ENCODE measurements around the gene GSTT4. TPM values are rescaled to one million over a fixed set of nuclear protein-coding genes. Genes with fewer than 3 reads are reported as not detected.
"Not testable (repeated sequence)": the region's sequence is repeated elsewhere in the genome, so short reads cannot be mapped to it uniquely, and the experiment has no call there.

The GSTT4 gene
- total RNA-seq, 6 experiments from 2014 or later: not detected

- Histone ChIP-seq H3K27ac (no peak overlapping the region), H3K4me3 (no peak overlapping the region), H3K27me3 (no peaks in the 10 kb centered on the region), H3K4me1 (no peaks in the 10 kb centered on the region), H3K36me3 (no peaks in the 10 kb centered on the region), H3K9me3 (no peaks in the 10 kb centered on the region)
- DNase-seq: no peak
- intact Hi-C loops (cut with DNase I): no loop called here
- ATAC-seq: no peak
- WGBS (ENCODE audit: insufficient coverage, low coverage, low lambda C conversion rate, missing lambda C conversion rate): 77% methylated on average over 6 of the region's 9 CpGs
- TF ChIP-seq CTCF (IDR thresholded peaks at IDR 0.05) (no peak), POLR2A (IDR thresholded peaks at IDR 0.05) (no peak)
These were observed 3.9 kb downstream of the GSTT4 start for GRCh38 chr22:24001314-24001713.

DNA sequence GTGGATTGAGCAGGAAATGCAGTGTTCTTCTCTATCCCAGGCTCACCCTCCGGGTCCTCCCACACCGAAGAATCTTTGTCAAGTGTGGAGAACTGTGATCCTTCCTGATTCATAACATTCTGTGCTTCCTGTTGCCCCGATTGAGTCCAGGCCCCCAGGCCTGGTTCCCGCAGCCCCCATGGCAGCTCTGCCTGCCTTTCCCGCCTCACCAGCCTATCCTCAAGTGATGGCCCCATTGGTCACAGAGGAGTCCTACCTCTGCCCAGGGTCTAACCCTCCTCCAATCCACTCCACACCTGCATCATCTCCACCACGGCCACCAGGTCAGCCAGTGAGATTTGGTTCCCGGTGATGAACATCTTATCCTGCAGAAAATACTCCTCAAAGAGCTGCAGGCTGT lies 5.5 kb downstream of the GSTT4 start:
- H3K4me1 ChIP-seq; H3K27me3 ChIP-seq; H3K4me3 ChIP-seq; DNase-seq; H3K27ac ChIP-seq; intact Hi-C loops (cut with DNase I); H3K9me3 ChIP-seq; H3K36me3 ChIP-seq: not testable (repeated sequence)
- peak in 1 of 4 donors; percentile 26 for ATAC-seq
- 82% methylated on average over 5 of the region's 7 CpGs for WGBS (ENCODE audit: insufficient coverage, low coverage, low lambda C conversion rate, missing lambda C conversion rate)

DNA sequence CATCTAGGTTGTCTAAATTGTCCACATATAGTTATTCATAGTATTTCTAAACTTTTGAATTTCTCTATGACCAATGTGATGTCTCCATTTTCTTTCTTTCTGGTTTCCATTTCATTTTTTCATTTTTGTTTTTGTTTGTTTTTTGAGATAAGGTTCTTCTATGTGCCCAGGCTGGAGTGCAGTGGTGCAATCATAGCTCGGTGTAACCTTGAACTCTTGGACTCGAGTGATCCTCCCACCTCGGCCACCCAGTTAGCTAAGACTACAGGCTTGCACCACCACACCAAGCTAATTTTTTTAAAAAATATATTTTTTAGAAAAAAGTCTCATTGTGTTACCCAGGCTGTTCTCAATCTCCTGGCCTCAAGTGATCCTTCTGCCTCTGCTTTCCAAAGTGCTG lies 8.2 kb downstream of the GSTT4 start:
- no peaks in the 10 kb centered on the region for H3K4me1 ChIP-seq
- intact Hi-C loops (cut with DNase I): no loop called here
- 52% methylated on average over 3 of the region's 3 CpGs for WGBS (ENCODE audit: insufficient coverage, low coverage, low lambda C conversion rate, missing lambda C conversion rate)
- no peaks in the 10 kb centered on the region for H3K36me3 ChIP-seq
- no peak overlapping the region for H3K27ac ChIP-seq
- ATAC-seq (peak in 3 of 4 donors; percentile 42 to 94 (median 59)), DNase-seq (no peak)
- H3K9me3 ChIP-seq: no peaks in the 10 kb centered on the region
- no peak for TF ChIP-seq POLR2A (IDR thresholded peaks at IDR 0.05)
- no peak for TF ChIP-seq CTCF (IDR thresholded peaks at IDR 0.05)
- no peaks in the 10 kb centered on the region for H3K27me3 ChIP-seq
- no peak overlapping the region for H3K4me3 ChIP-seq

DNA sequence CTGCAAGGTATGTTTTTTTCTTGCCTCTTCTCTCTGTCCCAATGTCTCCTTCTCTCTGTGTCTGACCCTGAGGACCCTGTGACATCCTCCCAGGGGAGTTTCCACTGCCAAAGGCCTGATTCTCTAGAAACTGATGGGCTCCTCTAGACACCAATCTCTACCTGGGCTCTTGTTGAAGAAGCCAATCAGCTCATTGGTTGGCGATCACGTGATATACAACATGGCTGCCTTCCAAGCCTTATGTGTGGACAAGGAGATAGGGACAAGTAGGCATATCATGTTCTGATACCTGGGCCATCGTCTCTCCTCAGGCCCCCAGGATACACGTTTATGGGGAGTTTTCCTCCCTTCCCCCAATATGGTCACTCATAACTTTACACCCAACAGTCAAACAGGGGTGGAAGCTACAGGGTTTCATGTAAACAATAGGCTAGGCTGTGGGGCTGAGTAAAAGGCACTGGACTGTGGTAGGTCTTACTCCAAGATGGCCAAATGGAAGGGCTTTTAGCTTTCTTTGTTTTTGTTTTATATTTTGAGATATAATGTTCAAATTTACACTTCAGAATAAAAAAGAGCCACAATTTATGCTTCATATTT lies 11.6 kb downstream of the GSTT4 start:
- intact Hi-C loops (cut with DNase I); ATAC-seq; H3K4me3 ChIP-seq; H3K4me1 ChIP-seq; DNase-seq; H3K36me3 ChIP-seq; H3K27me3 ChIP-seq; H3K27ac ChIP-seq; H3K9me3 ChIP-seq: not testable (repeated sequence)
- 13% methylated on average over 2 of the region's 4 CpGs for WGBS (ENCODE audit: insufficient coverage, low coverage, low lambda C conversion rate, missing lambda C conversion rate)

- H3K4me3 ChIP-seq; H3K36me3 ChIP-seq; DNase-seq; H3K9me3 ChIP-seq; H3K27me3 ChIP-seq; H3K4me1 ChIP-seq; intact Hi-C loops (cut with DNase I); H3K27ac ChIP-seq; ATAC-seq: not testable (repeated sequence)
- WGBS (ENCODE audit: insufficient coverage, low coverage, low lambda C conversion rate, missing lambda C conversion rate): 54% methylated on average over 2 of the region's 2 CpGs
These were observed 12.2 kb downstream of the GSTT4 start for GRCh38 chr22:23993080-23993479.

GRCh38 chr22:23989583-23990244 lies 15.5 kb downstream of the GSTT4 start:
- peak in 2 of 4 donors; percentile 21 to 34 for ATAC-seq
- no CpG with 5 or more reads among the region's 3 CpGs for WGBS (ENCODE audit: insufficient coverage, low coverage, low lambda C conversion rate, missing lambda C conversion rate)
- DNase-seq; H3K4me3 ChIP-seq; H3K4me1 ChIP-seq; H3K36me3 ChIP-seq; H3K9me3 ChIP-seq; intact Hi-C loops (cut with DNase I); H3K27me3 ChIP-seq; H3K27ac ChIP-seq: not testable (repeated sequence)

DNA sequence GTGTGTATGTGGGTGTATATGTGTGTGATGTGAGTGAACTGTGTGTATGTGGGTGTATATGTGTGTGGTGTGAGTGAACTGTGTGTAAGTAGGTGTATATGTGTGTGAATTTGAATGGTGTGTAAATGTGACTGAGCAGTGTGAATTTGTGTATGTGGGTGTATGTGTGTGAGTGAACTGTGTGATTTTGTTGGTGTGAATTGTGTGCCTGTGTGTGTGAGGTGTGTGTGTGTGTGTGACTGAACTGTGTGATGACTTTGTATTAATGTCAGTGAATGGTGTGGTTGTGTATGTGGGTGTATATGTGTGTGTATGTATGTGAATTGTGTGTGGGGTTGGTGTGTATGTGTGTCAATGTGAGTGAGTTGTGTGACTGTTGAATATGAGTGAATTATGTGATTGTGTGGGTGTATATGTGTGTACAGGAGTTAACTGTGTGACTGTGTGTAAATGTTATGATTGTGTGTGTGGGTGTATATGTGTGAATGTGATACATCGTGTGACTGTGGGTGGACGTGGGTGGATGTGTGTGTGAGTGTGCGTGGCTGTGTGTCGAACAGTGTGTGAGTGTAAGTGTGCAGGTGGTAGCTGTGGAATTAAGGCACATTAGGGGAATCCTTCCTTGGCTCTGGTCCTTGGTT lies 18.6 kb downstream of the GSTT4 start:
- no CpG with 5 or more reads among the region's 4 CpGs for WGBS (ENCODE audit: insufficient coverage, low coverage, low lambda C conversion rate, missing lambda C conversion rate)
- intact Hi-C loops (cut with DNase I); H3K4me1 ChIP-seq: not testable (repeated sequence)

DNA sequence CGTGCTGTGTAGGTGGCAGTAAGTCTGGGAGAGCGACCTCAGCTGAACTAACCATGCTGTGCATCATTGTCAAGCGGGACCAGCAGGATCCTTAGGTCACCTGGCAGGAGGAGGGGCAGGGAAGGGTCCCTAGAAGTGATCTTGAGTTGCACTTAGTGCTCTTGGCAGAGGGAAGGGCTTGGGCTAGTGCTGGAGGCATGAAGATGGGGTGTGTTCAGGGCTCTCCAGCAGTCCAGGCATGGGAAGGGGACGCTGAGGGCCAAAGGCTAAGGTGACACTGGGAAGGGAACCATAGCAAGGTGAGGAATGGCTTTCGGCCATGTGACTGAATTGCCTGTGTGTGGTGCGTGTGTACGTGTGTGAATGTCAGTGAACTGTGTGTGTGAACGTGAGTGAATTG lies 19.2 kb downstream of the GSTT4 start:
- WGBS (ENCODE audit: insufficient coverage, low coverage, low lambda C conversion rate, missing lambda C conversion rate): no CpG with 5 or more reads among the region's 8 CpGs
- intact Hi-C loops (cut with DNase I); DNase-seq; H3K9me3 ChIP-seq; ATAC-seq; H3K4me1 ChIP-seq; H3K4me3 ChIP-seq; H3K27ac ChIP-seq; H3K36me3 ChIP-seq; H3K27me3 ChIP-seq: not testable (repeated sequence)

More for the DNA sequence above, 18.6 kb downstream of the GSTT4 start:
- H3K9me3 ChIP-seq, DNase-seq, H3K36me3 ChIP-seq, H3K27ac ChIP-seq, H3K4me3 ChIP-seq, H3K27me3 ChIP-seq, ATAC-seq: not testable (repeated sequence)
